HG02885 (cell line): ENCODE data around the gene NACC2.
"Not testable (repeated sequence)": the region's sequence is repeated elsewhere in the genome, so short reads cannot be mapped to it uniquely, and the experiment has no call there.

Source experiments
- ATAC-seq: cut with Tn5 transposase; IDR thresholded peaks from one replicate; pipeline ENCODE4 v1.9.1; 2021; ENCODE audit warnings: mild to moderate bottlenecking; ENCODE audit not compliant: unreplicated experiment, poor library complexity

NACC2 gene

GRCh38 chr9:135970128-135970815 is 124.8 kb downstream of the NACC2 start:
- no peak for ATAC-seq

GRCh38 chr9:135969064-135969683 is 125.9 kb downstream of the NACC2 start:
- ATAC-seq, result no peak

GRCh38 chr9:135968601-135969000 is 126.5 kb downstream of the NACC2 start:
- no peak for ATAC-seq

- ATAC-seq, result no peak
Measured at GRCh38 chr9:135968083-135968476, 127.0 kb downstream of the NACC2 start.

- not testable (repeated sequence) for ATAC-seq
Measured at GRCh38 chr9:135966916-135967260, 128.2 kb downstream of the NACC2 start.

GRCh38 chr9:135965124-135965756 is 129.8 kb downstream of the NACC2 start:
- ATAC-seq, result no peak

- ATAC-seq, result no peak
Measured at GRCh38 chr9:135963938-135964337, 131.2 kb downstream of the NACC2 start.

- no peak for ATAC-seq
Measured at GRCh38 chr9:135963338-135963737, 131.8 kb downstream of the NACC2 start.

- no peak for ATAC-seq
Measured at GRCh38 chr9:135962696-135963307, 132.3 kb downstream of the NACC2 start.

- ATAC-seq, result no peak
Measured at GRCh38 chr9:135961811-135962695, 133.0 kb downstream of the NACC2 start.

GRCh38 chr9:135961277-135961715 is 133.8 kb downstream of the NACC2 start, which contains the start of gene UBAC1:
Gene UBAC1 (minus strand): TSS chr9:135961373. CDS start chr9:135961162, 211 bp downstream.
- ATAC-seq, result peak; percentile 92

- ATAC-seq, result peak; percentile 7
Measured at GRCh38 chr9:135960411-135961276, 134.4 kb downstream of the NACC2 start.

GRCh38 chr9:135959814-135960213 is 135.3 kb downstream of the NACC2 start:
- no peak for ATAC-seq

- ATAC-seq, result no peak
Measured at GRCh38 chr9:135958485-135958884, 136.6 kb downstream of the NACC2 start.

- no peak for ATAC-seq
Measured at GRCh38 chr9:135957431-135957830, 137.7 kb downstream of the NACC2 start.

- ATAC-seq, result no peak
Measured at GRCh38 chr9:135956802-135957174, 138.3 kb downstream of the NACC2 start.
